ENCODE data around the gene LILRB3.
"Not testable (repeated sequence)": the region's sequence is repeated elsewhere in the genome, so short reads cannot be mapped to it uniquely, and the experiment has no call there.

The LILRB3 gene

DNA sequence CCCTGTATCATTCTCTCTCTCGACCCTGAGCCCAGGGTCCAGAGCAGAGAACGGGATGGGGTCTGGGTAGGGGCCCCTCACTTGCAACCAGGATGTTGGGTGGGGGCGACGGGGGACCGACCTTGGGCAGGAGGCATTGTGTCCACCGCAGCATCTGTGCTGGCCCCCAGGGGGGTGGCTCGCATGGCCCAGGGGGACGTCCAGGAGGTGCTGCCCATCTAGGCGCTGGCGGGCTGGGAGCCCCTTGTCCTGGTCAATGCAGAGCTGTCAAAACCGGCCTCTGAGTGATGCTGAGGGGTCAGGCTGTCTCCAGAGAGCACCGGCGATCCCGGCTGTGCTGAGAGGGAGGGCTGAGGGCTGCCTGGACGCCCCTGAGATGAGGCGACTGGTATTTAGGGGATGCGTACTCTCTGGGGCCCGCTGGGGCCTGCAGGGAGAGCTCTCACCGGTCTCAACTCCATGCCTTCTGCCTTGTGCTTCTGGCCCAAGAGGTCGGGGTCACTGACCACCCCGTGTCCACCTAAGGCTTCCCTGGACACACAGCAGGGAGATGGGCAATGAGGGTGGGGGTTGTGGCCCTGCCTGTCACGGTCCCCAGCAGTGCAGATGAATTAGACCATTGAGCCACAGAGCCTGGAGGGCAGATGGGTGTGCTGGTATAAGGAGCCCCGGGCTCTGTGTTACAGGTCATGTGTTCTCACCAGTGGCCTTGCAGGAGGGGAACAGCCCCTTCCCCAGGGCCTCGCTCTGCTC lies 13.6 kb downstream of the LILRB3 start:
- no peak for DNase-seq

DNA sequence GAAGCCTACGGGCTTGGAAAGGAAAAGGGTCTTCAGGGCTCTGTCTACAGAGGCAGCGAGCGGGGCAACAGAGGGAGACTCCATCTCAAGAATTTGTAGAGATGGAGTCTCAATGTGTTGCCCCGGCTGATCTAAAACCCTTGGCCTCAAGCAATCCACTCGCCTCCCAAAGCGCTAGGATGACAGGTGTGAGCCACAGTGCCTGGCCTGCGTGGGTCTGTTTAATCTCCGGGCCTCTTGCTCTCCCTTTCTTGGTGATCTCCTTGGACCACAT lies 14.1 kb downstream of the LILRB3 start:
- DNase-seq, result no peak

DNA sequence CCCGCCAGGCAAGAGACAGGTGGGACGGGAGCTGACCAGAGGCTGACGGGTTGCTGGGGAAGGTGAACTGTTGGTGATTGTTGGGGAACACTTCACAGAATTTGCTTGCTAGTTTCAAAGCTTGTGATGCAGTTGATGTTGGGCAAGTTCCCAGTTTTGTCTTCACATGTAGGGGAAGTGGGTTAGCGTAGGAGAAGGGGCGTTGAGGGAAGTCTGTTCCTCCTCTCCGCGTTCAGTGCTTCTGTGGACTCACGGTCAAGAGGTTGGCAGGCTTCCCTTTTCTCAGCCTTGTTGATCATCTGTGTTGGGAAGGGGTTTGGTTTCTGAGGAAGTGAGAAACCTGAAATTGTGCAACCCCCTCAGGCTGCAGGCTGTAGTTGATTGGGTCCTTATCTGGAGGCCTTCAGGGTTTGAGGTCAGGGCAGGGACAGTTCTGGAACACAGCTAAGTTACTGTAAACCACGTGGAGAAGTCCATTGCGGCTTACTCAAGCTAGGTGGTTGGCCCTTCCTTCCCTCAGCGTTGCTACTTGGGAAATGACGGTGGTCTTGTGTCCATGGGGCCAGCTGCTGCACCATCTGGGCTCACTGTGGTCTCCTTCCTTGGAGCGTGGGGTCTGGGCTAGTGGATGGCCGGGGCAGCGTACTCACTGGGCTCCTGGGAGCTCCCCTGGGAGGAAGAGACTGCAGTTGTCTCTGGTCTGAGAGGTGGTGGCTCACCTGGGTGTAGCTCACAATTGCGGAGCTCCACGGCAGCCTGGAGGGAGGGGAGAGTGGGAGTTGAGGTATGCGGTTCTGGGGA lies 14.6 kb downstream of the LILRB3 start:
- DNase-seq, result peak; percentile 65

DNA sequence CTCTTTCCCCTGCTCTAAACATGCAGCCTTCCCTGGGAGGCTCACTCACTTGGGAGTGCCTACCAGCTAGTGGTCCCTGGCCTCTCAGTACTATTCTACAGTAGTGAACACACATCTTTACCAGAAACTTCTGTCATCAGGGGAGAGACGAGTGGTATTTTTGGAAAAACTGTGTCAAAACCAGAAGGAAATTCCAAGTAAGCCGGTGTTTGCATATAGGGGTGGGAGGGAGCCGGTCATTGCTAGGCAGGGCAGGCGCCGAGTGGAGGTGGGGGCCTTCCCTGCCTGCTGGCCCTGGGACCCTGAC lies 15.2 kb downstream of the LILRB3 start:
- DNase-seq, result no peak

DNA sequence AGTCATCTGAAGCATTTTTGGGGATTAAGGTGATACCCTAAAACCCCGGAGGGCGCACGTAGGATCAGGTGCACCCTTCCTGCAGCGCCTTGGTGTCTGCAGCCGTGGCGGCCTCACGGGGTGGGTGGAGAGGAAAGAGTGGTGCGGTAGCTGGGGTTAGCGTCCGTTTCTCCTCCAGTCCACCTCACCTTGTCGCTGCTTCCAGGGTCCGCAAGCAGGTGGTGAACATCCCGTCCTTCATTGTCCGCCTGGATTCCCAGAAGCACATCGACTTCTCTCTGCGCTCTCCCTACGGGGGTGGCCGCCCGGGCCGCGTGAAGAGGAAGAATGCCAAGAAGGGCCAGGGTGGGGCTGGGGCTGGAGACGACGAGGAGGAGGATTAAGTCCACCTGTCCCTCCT lies 15.6 kb downstream of the LILRB3 start:
- not testable (repeated sequence) for DNase-seq

DNA sequence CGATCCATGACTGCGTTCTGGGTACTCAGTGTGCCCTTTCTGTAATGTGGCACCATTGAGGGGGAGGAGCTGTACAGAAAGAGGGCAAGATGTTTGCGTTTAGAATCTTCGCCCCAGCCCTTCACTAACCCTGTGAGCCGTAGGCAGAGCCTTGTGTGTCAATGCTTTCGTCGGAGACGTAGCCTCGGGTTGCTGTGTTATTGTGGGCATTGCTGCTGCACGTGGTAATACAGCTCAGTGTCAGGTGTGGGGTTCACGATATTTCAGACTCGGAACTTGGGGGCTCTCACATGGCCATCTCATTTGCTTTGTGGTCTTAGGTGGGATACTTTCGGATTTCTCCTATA lies 16.0 kb downstream of the LILRB3 start:
- no peak for DNase-seq

DNA sequence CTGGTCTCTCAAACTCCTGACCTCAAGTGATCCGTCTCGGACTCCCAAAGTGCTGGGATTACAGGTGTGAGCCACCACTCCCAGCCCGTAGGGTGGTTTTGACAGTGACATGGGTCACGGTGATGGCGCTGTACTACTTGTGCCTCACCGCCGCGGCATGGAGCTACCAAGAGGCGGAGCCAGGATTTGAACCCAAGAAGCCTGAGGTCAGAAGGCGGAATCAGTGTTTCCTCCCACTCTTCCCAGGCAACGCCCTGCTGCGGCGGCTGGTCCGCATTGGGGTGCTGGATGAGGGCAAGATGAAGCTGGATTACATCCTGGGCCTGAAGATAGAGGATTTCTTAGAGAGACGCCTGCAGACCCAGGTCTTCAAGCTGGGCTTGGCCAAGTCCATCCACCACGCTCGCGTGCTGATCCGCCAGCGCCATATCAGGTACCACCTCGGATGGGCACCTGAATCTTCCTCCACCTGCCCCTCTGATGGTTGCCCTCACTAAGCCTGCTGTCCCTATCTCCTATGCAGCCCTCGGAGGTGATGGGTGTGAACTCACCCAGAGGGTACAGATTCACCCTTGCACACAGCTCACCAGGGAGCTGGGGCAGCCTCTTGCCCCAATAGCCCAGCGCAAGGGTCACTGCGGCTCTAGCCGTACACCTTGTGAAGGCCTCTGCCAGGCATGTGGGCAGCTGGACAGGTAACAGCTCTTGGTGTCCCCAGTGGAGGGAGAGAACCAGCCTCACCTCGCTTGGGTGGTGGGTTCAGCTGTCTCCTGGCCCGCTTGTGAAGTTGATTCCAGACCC lies 16.6 kb downstream of the LILRB3 start:
- no peak for DNase-seq

DNA sequence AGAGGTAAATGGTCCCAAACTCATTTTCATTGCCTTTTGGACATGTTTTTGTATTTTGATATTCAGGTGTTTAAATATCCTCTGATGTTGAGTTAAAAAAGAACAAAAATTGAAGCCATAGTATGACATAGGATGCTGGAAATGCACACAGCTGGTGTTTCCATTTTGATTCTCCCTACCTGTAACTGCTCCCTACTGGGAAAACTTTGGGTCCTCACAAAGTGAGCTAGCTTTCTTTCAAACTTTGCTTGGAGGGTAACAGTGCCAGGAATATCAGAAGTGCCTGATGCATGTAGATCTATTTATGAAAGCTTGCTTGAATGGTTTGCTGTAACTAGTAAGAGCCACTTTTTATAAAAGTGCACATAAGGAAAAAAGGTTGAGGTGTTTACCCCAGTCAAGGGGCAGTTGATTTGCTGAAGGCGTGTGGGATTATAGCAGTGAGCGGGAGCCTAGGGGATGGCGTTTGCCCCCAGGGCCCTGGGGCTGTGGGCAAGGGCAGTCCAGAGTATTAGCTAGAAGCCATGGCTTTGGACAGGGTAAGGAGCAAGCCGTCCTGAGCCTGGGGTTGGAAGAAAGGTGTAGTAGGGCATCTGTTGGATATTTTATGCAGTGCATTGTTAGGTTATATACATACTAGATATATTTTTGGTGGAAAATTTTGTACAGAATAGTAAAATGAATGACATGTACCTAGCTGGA lies 17.9 kb downstream of the LILRB3 start:
- no peak for DNase-seq

DNA sequence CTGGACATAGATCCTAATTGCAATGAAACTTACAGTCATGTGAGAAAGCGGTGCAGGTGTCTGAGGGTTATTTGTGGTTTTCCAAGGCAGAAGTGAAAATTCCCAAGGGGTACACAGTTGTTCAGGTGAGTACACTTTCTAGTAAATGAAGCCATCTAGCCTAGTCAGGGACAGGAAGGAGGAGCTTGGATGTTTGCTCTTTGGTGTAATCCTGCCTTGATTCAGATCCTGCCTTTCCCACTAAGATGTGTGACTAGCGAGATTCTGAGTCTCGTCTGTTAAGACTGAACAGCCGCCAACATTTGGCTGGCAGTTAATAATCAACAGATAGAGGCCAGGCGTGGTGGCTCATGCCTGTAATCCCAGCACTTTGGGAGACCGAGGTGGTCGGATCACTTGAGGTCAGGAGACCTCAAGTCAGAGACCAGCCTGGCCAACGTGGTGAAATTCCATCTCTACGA lies 19.6 kb downstream of the LILRB3 start:
- no peak for DNase-seq

DNA sequence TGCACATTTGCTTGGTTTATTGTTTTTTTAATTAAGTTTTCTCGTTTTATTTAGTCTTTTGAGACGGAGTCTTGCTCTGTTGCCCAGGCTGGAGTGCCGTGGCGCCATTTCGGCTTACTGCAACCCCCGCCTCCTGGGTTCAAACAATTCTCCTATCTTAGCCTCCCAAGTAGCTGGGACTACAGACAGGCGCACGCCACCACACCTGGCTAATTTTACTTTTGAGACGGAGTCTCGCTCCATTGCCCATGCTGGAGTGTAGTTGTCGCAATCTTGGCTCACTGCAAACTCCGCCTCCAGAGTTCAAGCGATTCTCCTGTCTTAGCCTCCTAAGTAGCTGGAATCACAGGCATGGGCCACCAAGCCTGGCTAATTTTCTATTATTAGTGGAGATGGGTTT lies 20.8 kb downstream of the LILRB3 start:
- no peak for DNase-seq

DNA sequence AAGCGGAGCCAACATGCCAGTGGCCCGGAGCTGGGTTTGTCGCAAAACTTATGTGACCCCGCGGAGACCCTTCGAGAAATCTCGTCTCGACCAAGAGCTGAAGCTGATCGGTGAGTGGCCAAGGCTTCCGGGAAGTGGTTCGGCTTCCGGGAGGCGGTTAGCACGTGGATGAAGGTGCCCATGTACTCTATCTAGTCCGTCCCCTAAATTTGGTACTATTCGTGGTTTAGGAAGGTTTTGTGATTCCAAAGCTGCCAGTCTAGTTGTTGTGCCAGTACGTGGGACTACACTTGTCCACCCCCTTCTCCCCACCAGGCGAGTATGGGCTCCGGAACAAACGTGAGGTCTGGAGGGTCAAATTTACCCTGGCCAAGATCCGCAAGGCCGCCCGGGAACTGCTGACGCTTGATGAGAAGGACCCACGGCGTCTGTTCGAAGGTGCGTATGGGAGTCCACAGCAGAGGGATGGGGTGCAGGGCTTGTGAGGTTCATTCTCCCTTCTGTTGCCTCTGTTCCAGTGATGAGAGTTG lies 21.6 kb downstream of the LILRB3 start:
- no peak for DNase-seq

DNA sequence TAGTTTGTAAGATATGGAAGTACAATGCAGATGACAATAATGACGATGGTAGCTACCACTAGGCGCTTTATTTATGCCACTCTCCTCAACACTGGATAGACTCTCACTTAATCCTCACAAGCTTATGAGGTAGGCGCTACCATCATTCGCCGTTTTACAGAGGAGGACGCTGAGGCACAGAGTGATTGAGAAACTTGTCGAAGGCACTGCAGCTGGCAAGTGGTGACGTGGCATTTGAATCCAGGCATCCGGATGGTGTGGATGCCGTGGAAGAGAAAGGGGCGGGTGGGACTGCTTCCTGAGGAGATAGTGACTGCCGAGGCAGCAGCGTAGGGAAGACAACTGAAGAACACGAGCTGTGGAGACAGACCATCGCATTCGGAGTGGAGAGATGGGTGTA lies 23.4 kb downstream of the LILRB3 start:
- no peak for DNase-seq

DNA sequence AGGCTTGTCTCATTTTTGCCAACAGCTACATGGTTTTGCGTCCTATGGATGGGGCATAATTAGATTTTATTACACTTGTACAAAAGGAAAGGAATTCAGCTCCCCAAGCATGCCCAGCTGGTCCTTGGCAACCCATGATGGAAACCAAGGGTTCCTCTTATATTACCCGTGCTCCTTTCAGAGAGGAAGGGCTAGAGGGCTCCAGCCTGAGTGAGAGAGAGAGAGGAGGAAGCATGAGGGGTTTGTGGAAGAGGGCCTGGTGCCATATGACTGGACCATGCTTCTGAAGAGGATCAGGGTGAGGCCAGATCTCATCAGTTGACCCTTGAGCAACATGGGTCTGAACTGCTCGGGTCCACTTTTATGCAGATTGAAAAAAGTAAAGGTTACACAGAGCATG lies 25.7 kb downstream of the LILRB3 start:
- no peak for DNase-seq

DNA sequence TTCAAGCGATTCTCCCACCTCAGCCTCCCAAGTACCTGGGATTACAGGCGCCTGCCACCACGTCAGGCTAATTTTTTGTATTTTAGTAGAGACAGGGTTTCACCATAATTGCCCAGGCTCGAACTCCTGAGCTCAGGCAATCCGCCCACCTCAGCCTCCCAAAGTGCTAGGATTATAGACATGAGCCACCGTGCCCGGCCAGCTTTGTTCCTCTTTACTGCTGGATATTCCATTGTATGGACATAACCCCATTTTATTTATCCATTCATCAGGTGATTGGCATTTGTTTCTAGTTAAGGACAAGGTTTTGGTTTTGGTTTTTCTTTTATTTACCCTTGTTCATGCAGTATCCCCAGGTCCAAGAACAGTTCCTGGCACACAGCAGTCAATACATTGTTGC lies 26.3 kb downstream of the LILRB3 start:
- no peak for DNase-seq

DNA sequence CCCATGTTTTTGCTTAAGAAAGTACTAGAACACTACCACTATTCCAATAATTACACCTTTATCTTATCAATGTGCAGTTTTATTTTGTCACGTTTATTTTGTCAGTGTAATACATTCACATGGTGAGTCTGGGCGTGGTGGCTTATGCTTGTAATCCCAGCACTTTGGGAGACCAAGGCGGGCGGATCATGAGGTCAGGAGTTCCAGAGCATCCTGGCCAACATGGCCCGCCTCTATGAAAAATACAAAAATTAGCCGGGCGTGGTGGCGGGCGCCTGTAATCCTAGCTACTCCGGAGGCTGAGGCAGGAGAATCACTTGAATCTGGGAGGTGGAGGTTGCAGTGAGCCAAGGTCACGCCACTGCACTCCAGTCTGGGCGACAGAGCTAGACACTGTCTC lies 28.3 kb downstream of the LILRB3 start:
- not testable (repeated sequence) for DNase-seq

DNA sequence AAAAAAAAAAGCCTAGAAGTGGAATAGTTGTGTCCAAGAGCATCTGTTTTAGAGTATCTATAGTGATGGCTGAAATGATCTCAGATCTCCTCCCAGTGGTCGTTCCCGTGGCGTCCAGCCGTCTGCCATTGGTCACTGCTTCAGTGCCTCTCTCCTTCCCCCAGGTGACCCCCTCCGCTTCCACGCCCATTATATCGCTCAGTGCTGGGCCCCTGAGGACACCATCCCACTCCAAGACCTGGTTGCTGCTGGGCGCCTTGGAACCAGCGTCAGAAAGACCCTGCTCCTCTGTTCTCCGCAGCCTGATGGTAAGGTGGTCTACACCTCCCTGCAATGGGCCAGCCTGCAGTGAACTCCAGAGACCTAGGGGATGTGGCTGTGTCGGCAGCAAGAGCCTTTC lies 29.8 kb downstream of the LILRB3 start:
- no peak for DNase-seq

DNA sequence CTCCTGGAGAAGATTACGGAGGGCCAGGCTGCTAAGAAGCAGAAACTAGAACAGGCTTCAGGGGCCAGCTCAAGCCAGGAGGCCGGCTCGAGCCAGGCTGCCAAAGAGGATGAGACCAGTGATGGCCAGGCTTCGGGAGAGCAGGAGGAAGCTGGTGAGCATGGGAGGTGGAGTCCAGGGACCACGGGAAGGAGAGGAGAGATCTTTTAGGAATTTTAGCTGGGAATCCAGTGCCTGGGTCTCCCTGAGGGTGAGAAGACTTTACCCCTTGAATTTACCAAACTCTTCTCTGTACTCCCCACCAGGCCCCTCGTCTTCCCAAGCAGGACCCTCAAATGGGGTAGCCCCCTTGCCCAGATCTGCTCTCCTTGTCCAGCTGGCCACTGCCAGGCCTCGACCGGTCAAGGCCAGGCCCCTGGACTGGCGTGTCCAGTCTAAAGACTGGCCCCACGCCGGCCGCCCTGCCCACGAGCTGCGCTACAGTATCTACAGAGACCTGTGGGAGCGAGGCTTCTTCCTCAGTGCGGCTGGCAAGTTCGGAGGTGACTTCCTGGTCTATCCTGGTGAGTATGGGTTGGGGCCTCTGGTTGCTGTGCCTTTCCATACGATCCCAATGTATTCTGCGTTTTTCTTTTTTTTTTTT lies 30.9 kb downstream of the LILRB3 start:
- DNase-seq, result no peak

DNA sequence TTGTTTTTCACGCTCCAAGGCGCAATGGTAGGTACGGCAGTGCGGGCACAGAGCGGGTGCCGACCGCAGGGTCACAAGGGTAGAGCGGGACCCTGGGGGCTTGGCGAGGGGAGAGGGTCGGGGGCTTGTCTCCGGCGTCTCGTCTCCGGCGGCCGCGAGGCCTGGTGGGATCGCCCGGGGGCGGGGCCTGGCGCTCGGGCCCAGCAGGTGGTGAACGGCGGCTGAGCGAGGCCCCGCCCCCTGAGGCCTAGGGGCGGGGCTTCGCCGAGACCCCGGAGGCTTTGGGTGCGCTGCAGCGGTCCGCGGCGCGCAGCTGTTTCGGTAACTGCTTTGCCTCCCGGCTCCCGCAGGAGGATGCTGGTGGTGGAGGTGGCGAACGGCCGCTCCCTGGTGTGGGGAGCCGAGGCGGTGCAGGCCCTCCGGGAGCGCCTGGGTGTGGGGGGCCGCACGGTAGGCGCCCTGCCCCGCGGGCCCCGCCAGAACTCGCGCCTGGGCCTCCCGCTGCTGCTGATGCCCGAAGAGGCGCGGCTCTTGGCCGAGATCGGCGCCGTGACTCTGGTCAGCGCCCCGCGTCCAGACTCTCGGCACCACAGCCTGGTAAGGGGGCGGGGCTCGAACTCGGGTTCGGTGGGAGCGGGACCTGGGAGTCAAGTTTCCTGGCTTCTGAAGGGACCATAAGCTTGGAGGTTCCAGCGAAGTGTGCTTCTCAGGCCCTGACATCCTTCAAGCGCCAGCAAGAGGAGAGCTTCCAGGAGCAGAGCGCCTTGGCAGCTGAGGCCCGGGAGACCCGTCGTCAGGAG lies 31.6 kb downstream of the LILRB3 start, which contains the start of gene TSEN34:
Gene TSEN34, plus strand, starts transcription at position 298 of the 800 bp plus-strand sequence. Its CDS starts 57 bp downstream, at position 355.
- peak; percentile 93 for DNase-seq

DNA sequence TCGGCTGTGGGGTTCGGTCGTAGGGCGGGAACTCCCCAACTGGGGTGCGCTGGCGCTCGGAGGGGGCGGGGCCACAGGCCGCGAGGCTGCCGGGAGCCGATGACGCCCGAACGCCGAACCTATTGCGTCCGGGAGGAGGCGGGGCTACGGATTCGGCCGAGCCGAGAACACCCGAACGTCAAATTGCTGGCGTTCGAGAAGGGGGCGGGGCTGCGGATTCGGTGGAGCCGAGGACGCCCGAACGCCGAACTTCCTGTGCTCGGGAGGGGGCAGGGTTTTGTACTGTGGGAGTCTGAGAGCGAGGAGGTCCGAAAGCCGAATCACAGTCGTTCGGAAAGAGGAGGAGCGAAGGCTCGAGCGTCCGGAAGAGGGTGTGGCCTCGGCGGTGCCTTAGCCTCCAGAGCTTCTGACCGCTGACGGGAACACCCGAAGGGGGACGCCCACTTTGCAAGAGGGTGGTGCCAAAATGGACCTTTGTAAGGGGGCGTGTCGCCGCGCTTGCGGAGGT lies 32.2 kb downstream of the LILRB3 start:
- DNase-seq, result peak; percentile 100

DNA sequence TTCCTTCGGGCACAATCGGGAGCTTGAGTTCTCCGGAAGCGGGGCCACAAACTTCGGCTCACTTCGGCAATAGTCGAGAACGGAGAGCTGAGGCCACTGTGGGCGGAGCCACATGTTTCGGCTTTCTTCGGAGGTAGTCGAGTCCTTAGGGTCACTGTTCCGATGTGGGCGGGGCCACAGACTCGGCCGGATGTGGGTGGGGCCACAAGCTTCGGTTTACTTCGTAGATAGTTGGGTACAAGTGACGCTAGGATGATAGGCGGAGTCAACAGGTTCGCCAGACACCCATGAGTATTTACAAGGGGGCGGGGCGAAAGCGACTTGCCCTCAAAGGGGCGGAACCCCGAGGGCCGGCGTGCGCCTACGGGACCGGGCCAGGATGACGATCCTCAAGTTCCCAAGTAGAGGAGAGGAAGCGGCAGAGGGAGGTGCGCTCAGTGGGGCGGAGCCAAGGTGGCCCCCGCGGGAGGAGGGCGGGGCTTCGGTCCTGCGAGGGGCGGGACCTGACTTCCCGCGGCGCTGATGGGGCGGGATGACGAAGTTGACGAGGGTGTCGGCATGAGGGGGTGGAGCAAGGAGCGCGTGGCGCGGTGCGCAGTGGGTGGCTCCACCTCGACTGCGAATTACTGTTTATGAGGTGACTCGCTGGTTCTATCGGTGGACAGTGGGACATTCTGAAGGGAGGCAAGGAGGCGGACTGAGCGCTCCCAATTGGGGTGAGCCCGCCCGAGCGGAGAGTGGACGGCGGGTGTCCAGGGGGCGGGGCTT lies 32.9 kb downstream of the LILRB3 start:
- DNase-seq, result peak; percentile 100

Data from activated CD4-positive, alpha-beta T cell treated with anti-CD3 and anti-CD28 coated beads, Interleukin-10, Interleukin-2, amounts not matched to agents 100 ng/mL and 50 ng/mL, durations not matched to agents 16 hours and 8 hours (primary cell).